ENCODE results near the gene MYBPC3.

MYBPC3 gene

GRCh38 chr11:47356129-47356997 is 3.9 kb upstream of the MYBPC3 start:
- DNase-seq, result no peak

- no peak for DNase-seq
Measured at GRCh38 chr11:47355283-47356128, 3.0 kb upstream of the MYBPC3 start.

GRCh38 chr11:47354913-47355282 is 2.4 kb upstream of the MYBPC3 start:
- no peak for DNase-seq

GRCh38 chr11:47353978-47354774 is 1.7 kb upstream of the MYBPC3 start:
- no peak for DNase-seq

GRCh38 chr11:47351156-47352126 is 1.1 kb downstream of the MYBPC3 start:
- no peak for DNase-seq

GRCh38 chr11:47350315-47350714 is 2.2 kb downstream of the MYBPC3 start:
- DNase-seq, result no peak

- DNase-seq, result no peak
Measured at GRCh38 chr11:47349521-47350095, 2.9 kb downstream of the MYBPC3 start.

- no peak for DNase-seq
Measured at GRCh38 chr11:47348859-47349258, 3.6 kb downstream of the MYBPC3 start.

- no peak for DNase-seq
Measured at GRCh38 chr11:47348131-47348802, 4.2 kb downstream of the MYBPC3 start.

GRCh38 chr11:47347137-47347536 is 5.4 kb downstream of the MYBPC3 start:
- no peak for DNase-seq

GRCh38 chr11:47345890-47346563 is 6.5 kb downstream of the MYBPC3 start:
- DNase-seq, result no peak

GRCh38 chr11:47342854-47343253 is 9.6 kb downstream of the MYBPC3 start:
- no peak for DNase-seq

- DNase-seq, result no peak
Measured at GRCh38 chr11:47342036-47342803, 10.3 kb downstream of the MYBPC3 start.

GRCh38 chr11:47340980-47341775 is 11.3 kb downstream of the MYBPC3 start:
- no peak for DNase-seq

- DNase-seq, result no peak
Measured at GRCh38 chr11:47340010-47340409, 12.5 kb downstream of the MYBPC3 start.

GRCh38 chr11:47338396-47339241 is 13.9 kb downstream of the MYBPC3 start:
- DNase-seq, result no peak

GRCh38 chr11:47337229-47337924 is 15.1 kb downstream of the MYBPC3 start:
- no peak for DNase-seq
